Prostate gland (tissue), 2 donors: Measurements from ENCODE around the gene ZNF281.
"Not testable (repeated sequence)": the region's sequence is repeated elsewhere in the genome, so short reads cannot be mapped to it uniquely, and the experiment has no call there.

Experiments
- POLR2A ChIP-seq: fragments of 450-650 bp; IDR thresholded peaks from one replicate; pipeline ENCODE4 v1.6.1; 2016; ENCODE audit warnings: antibody characterized with exemption, mild to moderate bottlenecking
- TF ChIP-seq, protein P1 (sequence below), 4 experiments: fragments of 200-600 bp in 2 of 4; fragments of 450-650 bp in 2 of 4; sonication (generic) in 2 of 4; IDR thresholded peaks; 1 replicate in 3 of 4; 2 replicates in 1 of 4; pipeline ENCODE4 v1.5.1; 2016 to 2019; ENCODE audit warnings: antibody characterized with exemption in 4 of 4, mild to moderate bottlenecking in 2 of 4, moderate library complexity in 2 of 4

DNA sequence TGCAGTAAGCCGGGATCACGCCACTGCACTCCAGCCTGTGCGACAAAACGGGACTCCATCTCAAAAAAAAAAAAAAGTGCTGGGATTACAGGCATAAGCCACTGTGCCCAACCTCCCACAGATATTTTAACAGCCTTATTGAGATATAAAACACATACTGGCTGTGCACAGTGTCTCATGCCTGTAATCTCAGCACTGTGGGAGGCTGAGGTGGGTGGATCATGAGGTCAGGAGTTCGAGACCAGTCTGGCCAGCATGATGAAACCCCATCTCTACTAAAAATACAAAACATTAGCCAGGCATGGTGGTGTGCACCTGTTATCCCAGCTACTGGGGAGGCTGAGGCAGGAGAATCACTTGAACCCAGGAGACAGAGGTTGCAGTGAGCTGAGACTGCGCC is 51.9 kb downstream of the ZNF281 start:
- TF ChIP-seq, protein P1, sequence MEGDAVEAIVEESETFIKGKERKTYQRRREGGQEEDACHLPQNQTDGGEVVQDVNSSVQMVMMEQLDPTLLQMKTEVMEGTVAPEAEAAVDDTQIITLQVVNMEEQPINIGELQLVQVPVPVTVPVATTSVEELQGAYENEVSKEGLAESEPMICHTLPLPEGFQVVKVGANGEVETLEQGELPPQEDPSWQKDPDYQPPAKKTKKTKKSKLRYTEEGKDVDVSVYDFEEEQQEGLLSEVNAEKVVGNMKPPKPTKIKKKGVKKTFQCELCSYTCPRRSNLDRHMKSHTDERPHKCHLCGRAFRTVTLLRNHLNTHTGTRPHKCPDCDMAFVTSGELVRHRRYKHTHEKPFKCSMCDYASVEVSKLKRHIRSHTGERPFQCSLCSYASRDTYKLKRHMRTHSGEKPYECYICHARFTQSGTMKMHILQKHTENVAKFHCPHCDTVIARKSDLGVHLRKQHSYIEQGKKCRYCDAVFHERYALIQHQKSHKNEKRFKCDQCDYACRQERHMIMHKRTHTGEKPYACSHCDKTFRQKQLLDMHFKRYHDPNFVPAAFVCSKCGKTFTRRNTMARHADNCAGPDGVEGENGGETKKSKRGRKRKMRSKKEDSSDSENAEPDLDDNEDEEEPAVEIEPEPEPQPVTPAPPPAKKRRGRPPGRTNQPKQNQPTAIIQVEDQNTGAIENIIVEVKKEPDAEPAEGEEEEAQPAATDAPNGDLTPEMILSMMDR (IDR thresholded peaks at IDR 0.05), result not testable (repeated sequence)
- not testable (repeated sequence) for TF ChIP-seq POLR2A
